Right renal cortex interstitium (tissue), 3 donors: ENCODE results near the gene ELAC2. TPM values are rescaled to one million over a fixed set of nuclear protein-coding genes. Genes with fewer than 3 reads are reported as not detected.

ENCODE experiments used
- DNase-seq, 3 donors: peaks; one replicate each; pipeline ENCODE4 v3.0.0-alpha.2; 2013; ENCODE audit warnings: low read depth in 3 of 3, low spot score in 2 of 3
- polyA plus RNA-seq, 3 donors: library from polyadenylated mRNA; unstranded; fragments of 120-200 nt; gene quantifications; one replicate each; pipeline ENCODE4 v1.2.1, GENCODE V29; 2013; ENCODE audit not compliant: insufficient read length in 3 of 3

Gene ELAC2
- 10 to 100 TPM; 66.2 to 69.8 (median 68.0) TPM for polyA plus RNA-seq

GRCh38 chr17:13017655-13018459, at the start of gene ELAC2:
Gene ELAC2, minus strand, starts transcription at chr17:13018027. Its CDS starts 80 bp downstream, at chr17:13017947.
- peak; percentile 97 to 99 (median 98) for DNase-seq

GRCh38 chr17:13065032-13065431, 47.2 kb upstream of the ELAC2 start:
- DNase-seq: no peak

GRCh38 chr17:13055131-13055530, 37.3 kb upstream of the ELAC2 start:
- no peak for DNase-seq

GRCh38 chr17:13054666-13055065, 36.8 kb upstream of the ELAC2 start:
- DNase-seq: no peak

- no peak for DNase-seq
Observed at GRCh38 chr17:13051915-13052314, 34.1 kb upstream of the ELAC2 start.

GRCh38 chr17:13047011-13047606, 29.3 kb upstream of the ELAC2 start:
- no peak for DNase-seq

- no peak for DNase-seq
Observed at GRCh38 chr17:13046361-13046760, 28.5 kb upstream of the ELAC2 start.

- DNase-seq: no peak
Observed at GRCh38 chr17:13044572-13045065, 26.8 kb upstream of the ELAC2 start.

GRCh38 chr17:13038931-13039665, 21.3 kb upstream of the ELAC2 start:
- no peak for DNase-seq

GRCh38 chr17:13036751-13037150, 18.9 kb upstream of the ELAC2 start:
- no peak for DNase-seq

- DNase-seq: no peak
Observed at GRCh38 chr17:13035420-13035819, 17.6 kb upstream of the ELAC2 start.

GRCh38 chr17:13031718-13032350, 14.0 kb upstream of the ELAC2 start:
- DNase-seq: no peak

- peak in 1 of 3 donors; percentile 18 for DNase-seq
Observed at GRCh38 chr17:13030459-13031300, 12.9 kb upstream of the ELAC2 start.

- DNase-seq: no peak
Observed at GRCh38 chr17:13030056-13030455, 12.2 kb upstream of the ELAC2 start.

- DNase-seq: no peak
Observed at GRCh38 chr17:13029340-13029739, 11.5 kb upstream of the ELAC2 start.

- DNase-seq: no peak
Observed at GRCh38 chr17:13027246-13027645, 9.4 kb upstream of the ELAC2 start.

- no peak for DNase-seq
Observed at GRCh38 chr17:13025687-13026086, 7.9 kb upstream of the ELAC2 start.

GRCh38 chr17:13025258-13025627, 7.4 kb upstream of the ELAC2 start:
- no peak for DNase-seq

GRCh38 chr17:13024526-13025257, 6.9 kb upstream of the ELAC2 start:
- DNase-seq: no peak
